GM12878 (cell line): ENCODE measurements around the gene MAD1L1. TPM values are rescaled to one million over a fixed set of nuclear protein-coding genes. Genes with fewer than 3 reads are reported as not detected.

ENCODE experiments used
- ATAC-seq: fragments of 200-7000 bp; cut with Tn5 transposase; 3 replicates; pipeline ENCODE4 v1.9.1; 2020; ENCODE audit warnings: mild to moderate bottlenecking, moderate library complexity
- BruUV-seq: library from RNA; stranded (reverse); fragments of 400-500 nt; replicated peaks from 2 replicates; lab custom pipeline; 2021; lab: Mats Ljungman, UMichigan
- CTCF ChIA-PET: fragments of 300-600 bp; sonication (Branson Sonifier 250); formaldehyde crosslinking; extraction: SDS; loops from one replicate; lab custom pipeline; 2021; ENCODE audit warnings: inconsistent platforms; lab: Yijun Ruan, JAX
- POLR2A ChIA-PET: fragments of 350-600 bp; formaldehyde crosslinking; extraction: SDS; loops from one replicate; lab custom pipeline; 2021; ENCODE audit warnings: inconsistent platforms; lab: Charles Lee
- RAD21 ChIA-PET: fragments of 300-600 bp; sonication (Branson Sonifier 250); formaldehyde crosslinking; loops from one replicate; lab custom pipeline; 2023; ENCODE audit warnings: antibody characterized with exemption; ENCODE audit not compliant: unreplicated experiment; lab: Charles Lee
- SMC1A ChIA-PET: fragments of 300-600 bp; sonication (Branson Sonifier 250); formaldehyde crosslinking; loops from one replicate; lab custom pipeline; 2023; ENCODE audit not compliant: unreplicated experiment, uncharacterized antibody; lab: Charles Lee
- DNase-seq: peaks from one replicate; pipeline ENCODE4 v3.0.0-alpha.2; 2011; ENCODE audit warnings: low read depth, low spot score
- FAIRE-seq: peaks from 3 replicates; lab custom pipeline; 2011; peaks lifted over from hg19 to GRCh38; lab: Jason Lieb, UNC
- H2AFZ ChIP-seq: 2 replicates; pipeline ENCODE4 v1.6.0; 2011; ENCODE audit warnings: low read depth, low read length, control low read depth; ENCODE audit not compliant: control insufficient read depth
- H3K27ac ChIP-seq: 2 replicates; pipeline ENCODE4 v1.5.1; 2011; ENCODE audit warnings: control low read depth; ENCODE audit not compliant: control insufficient read depth, insufficient read depth
- H3K27me3 ChIP-seq, 2 experiments: replicated peaks in 1 of 2; 2 replicates each; pipeline versions ENCODE4 v1.6.0 to v1.6.1; 2011; ENCODE audit warnings: low read length in 1 of 2; ENCODE audit not compliant: control insufficient read depth in 2 of 2, insufficient read depth in 2 of 2
- H3K36me3 ChIP-seq, 2 experiments: 2 replicates each; pipeline ENCODE4 v1.5.1; 2011; ENCODE audit warnings: low read length in 1 of 2; ENCODE audit not compliant: control insufficient read depth in 2 of 2, insufficient read depth in 2 of 2
- H3K4me1 ChIP-seq: 2 replicates; pipeline ENCODE4 v1.6.1; 2011; ENCODE audit warnings: mild to moderate bottlenecking, low read length, moderate library complexity, mixed read lengths; ENCODE audit not compliant: control insufficient read depth, insufficient read depth
- H3K4me2 ChIP-seq: 2 replicates; pipeline ENCODE4 v1.6.0; 2011; ENCODE audit warnings: control low read depth; ENCODE audit not compliant: control insufficient read depth, insufficient read depth
- H3K4me3 ChIP-seq: fragments of 200-600 bp; sonication (generic); 2 replicates; pipeline ENCODE4 v1.5.1; 2016
- H3K79me2 ChIP-seq: 2 replicates; pipeline ENCODE4 v1.6.0; 2011; ENCODE audit warnings: low read length; ENCODE audit not compliant: control insufficient read depth, insufficient read depth
- H3K9ac ChIP-seq: 2 replicates; pipeline ENCODE4 v1.8.0; 2011; ENCODE audit warnings: low read length, control low read depth, mixed read lengths; ENCODE audit not compliant: control insufficient read depth, insufficient read depth
- H3K9me3 ChIP-seq: replicated peaks from 3 replicates; pipeline ENCODE4 v1.5.1; 2011; ENCODE audit warnings: mild to moderate bottlenecking, low read length; ENCODE audit not compliant: control insufficient read depth, insufficient read depth
- H4K20me1 ChIP-seq: 2 replicates; pipeline ENCODE4 v1.6.0; 2011; ENCODE audit not compliant: control insufficient read depth, insufficient read depth
- BCL11A ChIP-seq: IDR thresholded peaks from 2 replicates; pipeline ENCODE4 v1.6.1; 2011; ENCODE audit warnings: low read depth, low read length
- BMI1 ChIP-seq: fragments of 450-650 bp; IDR thresholded peaks from 2 replicates; pipeline ENCODE4 v1.6.1; 2016; ENCODE audit warnings: mild to moderate bottlenecking, moderate library complexity, borderline replicate concordance
- JUND ChIP-seq: IDR thresholded peaks from 2 replicates; pipeline ENCODE4 v1.6.1; 2012; ENCODE audit warnings: low read depth, mild to moderate bottlenecking, low read length, improper control_type of control experiment, moderate library complexity
- NFIC ChIP-seq: IDR thresholded peaks from 2 replicates; pipeline ENCODE4 v1.6.1; 2012; ENCODE audit warnings: low read depth, mild to moderate bottlenecking, inconsistent platforms, low read length, moderate library complexity
- NR2F1 ChIP-seq: fragments of 450-650 bp; conservative IDR thresholded peaks from 2 replicates; pipeline ENCODE4 v1.6.1; 2017; ENCODE audit warnings: mild to moderate bottlenecking
- RBBP5 ChIP-seq: fragments of 200-600 bp; sonication (generic); conservative IDR thresholded peaks from 2 replicates; pipeline ENCODE4 v1.6.1; 2016
- RCOR1 ChIP-seq: conservative IDR thresholded peaks from 2 replicates; pipeline ENCODE4 v1.6.1; 2012; ENCODE audit warnings: low read depth, low read length, improper control_type of control experiment
- SMAD5 ChIP-seq: IDR thresholded peaks from 2 replicates; pipeline ENCODE4 v1.6.1; 2016; ENCODE audit warnings: antibody characterized with exemption, low read depth
- SRF ChIP-seq, 2 experiments: IDR thresholded peaks; 2 replicates each; pipeline ENCODE4 v1.6.1; 2011; ENCODE audit warnings: low read depth in 2 of 2, low read length in 2 of 2, mild to moderate bottlenecking in 1 of 2, moderate library complexity in 1 of 2
- SUPT20H ChIP-seq: IDR thresholded peaks from 2 replicates; pipeline ENCODE4 v1.6.1; 2011; ENCODE audit warnings: low read depth, mild to moderate bottlenecking, low read length, moderate library complexity, borderline replicate concordance; ENCODE audit not compliant: control insufficient read depth
- TARDBP ChIP-seq: IDR thresholded peaks from 2 replicates; pipeline ENCODE4 v1.6.1; 2016; ENCODE audit warnings: borderline replicate concordance
- ZNF24 ChIP-seq: fragments of 450-650 bp; IDR thresholded peaks from 2 replicates; pipeline ENCODE4 v1.6.1; 2017; ENCODE audit warnings: antibody characterized with exemption, mild to moderate bottlenecking
- ZNF274 ChIP-seq: IDR thresholded peaks from one replicate; pipeline ENCODE4 v1.8.0; 2011; ENCODE audit not compliant: insufficient read length, insufficient read depth
- WGBS: methylation state at CpG from one replicate; pipeline ENCODE4 v1.1.6; 2016; ENCODE audit warnings: low lambda C conversion rate; ENCODE audit not compliant: insufficient replicate concordance, insufficient coverage; ENCODE audit errors: missing lambda C conversion rate; 5-methylcytosine and 5-hydroxymethylcytosine counted together
- in situ Hi-C: fragments of 300-500 bp; cut with MboI; formaldehyde crosslinking; loops from 9 replicates; pipeline ENCODE4 v1.14.3; 2018; ENCODE audit warnings: mixed read lengths
- intact Hi-C: fragments of 100-400 bp; cut with micrococcal nuclease; formaldehyde crosslinking; loops from one replicate; pipeline ENCODE4 v1.14.2; 2022; ENCODE audit not compliant: unreplicated experiment
- polyA plus RNA-seq, 11 experiments: library from polyadenylated mRNA; depleted of rRNA in 4 of 11; unstranded in 6 of 11; stranded (reverse) in 5 of 11; fragments of >200 nt; fragmentation: Nextera tagmentation in 4 of 11; fragmentation: Illumina TruSeq in 1 of 11; extraction: Ambion mirVana in 4 of 11; extraction: Trizol in 1 of 11; gene quantifications; 1 replicate in 1 of 11; 2 replicates in 10 of 11; pipeline versions ENCODE4 v1.2.1 to v1.2.3, GENCODE V29; 2011 to 2016; ENCODE audit warnings: inconsistent platforms in 2 of 11, missing spikeins in 2 of 11, low read depth in 1 of 11
- total RNA-seq, 4 experiments: library from RNA; depleted of rRNA in 3 of 4; stranded (reverse); fragments of >200 nt in 3 of 4; fragmentation: Illumina TruSeq in 1 of 4; extraction: Trizol in 1 of 4; gene quantifications; 2 replicates each; pipeline versions ENCODE4 v1.2.1 to v1.2.3, GENCODE V29; 2013 to 2021
- TF ChIP-seq, protein P1 (sequence below): fragments of 150-350 bp; IDR thresholded peaks from 2 replicates; pipeline ENCODE4 v1.6.1; 2016; ENCODE audit warnings: low read depth, low read length
- TF ChIP-seq, protein P2 (sequence below): IDR thresholded peaks from 2 replicates; pipeline ENCODE4 v1.6.1; 2012; ENCODE audit warnings: improper control_type of control experiment, low read depth, low read length; ENCODE audit not compliant: insufficient replicate concordance

Gene MAD1L1
- total and polyA plus RNA-seq, 10 of the 15 experiments (the other 5 are each of a cell fraction or from before 2014, with no cell fraction given) = 2.2 to 76.8 (median 38.3) TPM

DNA sequence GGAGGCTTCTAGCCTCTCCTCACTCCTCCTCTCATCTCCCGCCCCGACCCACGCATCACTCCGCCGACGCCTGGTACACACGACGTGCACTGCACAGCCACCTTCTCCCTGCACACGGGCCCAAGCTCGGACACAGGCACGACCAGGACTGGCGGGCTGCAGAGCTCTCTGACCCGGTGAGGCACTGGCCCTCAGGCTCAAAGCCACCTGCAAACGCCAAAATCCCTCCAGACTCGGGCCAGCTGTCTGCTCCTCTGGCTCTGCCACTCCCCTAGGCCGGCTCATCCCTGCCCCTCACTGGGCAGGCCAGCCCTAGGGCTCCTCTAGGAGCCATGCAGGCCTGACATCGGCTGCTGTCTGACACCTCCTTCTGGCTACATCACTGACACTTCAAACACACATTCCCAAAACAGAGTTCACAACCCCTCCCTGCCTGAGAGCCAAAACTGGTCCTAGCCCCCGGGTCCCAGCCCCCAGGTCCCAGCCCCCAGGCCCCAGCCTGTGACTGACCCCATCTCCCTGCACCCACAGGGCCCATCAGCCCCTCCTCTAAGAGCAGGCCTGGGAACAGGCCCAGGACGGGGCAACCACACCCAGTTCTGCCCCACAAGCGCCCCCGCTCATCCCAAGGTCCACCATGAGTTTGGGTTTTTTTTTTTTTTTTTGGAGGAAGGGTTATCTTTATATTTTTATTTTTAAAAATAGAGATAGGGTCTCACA, 35.1 kb downstream of the MAD1L1 start:
- no peak overlapping the region for H3K27ac ChIP-seq
- peaks cover 4% of the 10 kb centered on the region; the same call in 1 of the 3 replicates for H3K9me3 ChIP-seq
- ChIA-PET SMC1A (no interaction called here), RAD21 (no interaction called here), CTCF (no interaction called here), POLR2A (interaction anchor here (0.5 kb wide), 1 partner anchor 238 kb away, joined by 3 read pairs; no protein-coding TSS in a partner anchor)
- in situ Hi-C loops (no loop called here), intact Hi-C loops (no loop called here)
- no peaks in the 10 kb centered on the region for H3K4me1 ChIP-seq
- no peak overlapping the region for H3K4me3 ChIP-seq
- no peak overlapping the region for H3K4me2 ChIP-seq
- no peak for DNase-seq
- no peaks in the 10 kb centered on the region for H3K27me3 ChIP-seq
- ATAC-seq = no peak
- H3K9ac ChIP-seq = no peak overlapping the region
- BruUV-seq = no TSS peak
- H2AFZ ChIP-seq = no peak overlapping the region
- H3K79me2 ChIP-seq = no peaks in the 10 kb centered on the region
- no peak for FAIRE-seq
- H3K36me3 ChIP-seq = peaks cover 6 to 36% of the 10 kb centered on the region in 2 experiments; a peak in 3 of 4 replicates
- no peaks in the 10 kb centered on the region for H4K20me1 ChIP-seq
- 96% methylated on average over 21 of the region's 21 CpGs for WGBS
- TF ChIP-seq ZNF274 = no peak
- TF ChIP-seq SRF (IDR thresholded peaks at IDR 0.05; ENCODE audit: low read depth in 2 of 2, low read length in 2 of 2) = no peak
- TF ChIP-seq BMI1 = no peak
- TF ChIP-seq JUND = no peak
- no peak for TF ChIP-seq TARDBP
- TF ChIP-seq NFIC = no peak
- no peak for TF ChIP-seq RCOR1
- TF ChIP-seq NR2F1 = no peak
- TF ChIP-seq RBBP5 = no peak
- TF ChIP-seq SUPT20H = no peak
- TF ChIP-seq, protein P1, sequence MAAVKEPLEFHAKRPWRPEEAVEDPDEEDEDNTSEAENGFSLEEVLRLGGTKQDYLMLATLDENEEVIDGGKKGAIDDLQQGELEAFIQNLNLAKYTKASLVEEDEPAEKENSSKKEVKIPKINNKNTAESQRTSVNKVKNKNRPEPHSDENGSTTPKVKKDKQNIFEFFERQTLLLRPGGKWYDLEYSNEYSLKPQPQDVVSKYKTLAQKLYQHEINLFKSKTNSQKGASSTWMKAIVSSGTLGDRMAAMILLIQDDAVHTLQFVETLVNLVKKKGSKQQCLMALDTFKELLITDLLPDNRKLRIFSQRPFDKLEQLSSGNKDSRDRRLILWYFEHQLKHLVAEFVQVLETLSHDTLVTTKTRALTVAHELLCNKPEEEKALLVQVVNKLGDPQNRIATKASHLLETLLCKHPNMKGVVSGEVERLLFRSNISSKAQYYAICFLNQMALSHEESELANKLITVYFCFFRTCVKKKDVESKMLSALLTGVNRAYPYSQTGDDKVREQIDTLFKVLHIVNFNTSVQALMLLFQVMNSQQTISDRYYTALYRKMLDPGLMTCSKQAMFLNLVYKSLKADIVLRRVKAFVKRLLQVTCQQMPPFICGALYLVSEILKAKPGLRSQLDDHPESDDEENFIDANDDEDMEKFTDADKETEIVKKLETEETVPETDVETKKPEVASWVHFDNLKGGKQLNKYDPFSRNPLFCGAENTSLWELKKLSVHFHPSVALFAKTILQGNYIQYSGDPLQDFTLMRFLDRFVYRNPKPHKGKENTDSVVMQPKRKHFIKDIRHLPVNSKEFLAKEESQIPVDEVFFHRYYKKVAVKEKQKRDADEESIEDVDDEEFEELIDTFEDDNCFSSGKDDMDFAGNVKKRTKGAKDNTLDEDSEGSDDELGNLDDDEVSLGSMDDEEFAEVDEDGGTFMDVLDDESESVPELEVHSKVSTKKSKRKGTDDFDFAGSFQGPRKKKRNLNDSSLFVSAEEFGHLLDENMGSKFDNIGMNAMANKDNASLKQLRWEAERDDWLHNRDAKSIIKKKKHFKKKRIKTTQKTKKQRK = no peak
- no peak for TF ChIP-seq ZNF24
- no peak for TF ChIP-seq SMAD5
- TF ChIP-seq, protein P2, sequence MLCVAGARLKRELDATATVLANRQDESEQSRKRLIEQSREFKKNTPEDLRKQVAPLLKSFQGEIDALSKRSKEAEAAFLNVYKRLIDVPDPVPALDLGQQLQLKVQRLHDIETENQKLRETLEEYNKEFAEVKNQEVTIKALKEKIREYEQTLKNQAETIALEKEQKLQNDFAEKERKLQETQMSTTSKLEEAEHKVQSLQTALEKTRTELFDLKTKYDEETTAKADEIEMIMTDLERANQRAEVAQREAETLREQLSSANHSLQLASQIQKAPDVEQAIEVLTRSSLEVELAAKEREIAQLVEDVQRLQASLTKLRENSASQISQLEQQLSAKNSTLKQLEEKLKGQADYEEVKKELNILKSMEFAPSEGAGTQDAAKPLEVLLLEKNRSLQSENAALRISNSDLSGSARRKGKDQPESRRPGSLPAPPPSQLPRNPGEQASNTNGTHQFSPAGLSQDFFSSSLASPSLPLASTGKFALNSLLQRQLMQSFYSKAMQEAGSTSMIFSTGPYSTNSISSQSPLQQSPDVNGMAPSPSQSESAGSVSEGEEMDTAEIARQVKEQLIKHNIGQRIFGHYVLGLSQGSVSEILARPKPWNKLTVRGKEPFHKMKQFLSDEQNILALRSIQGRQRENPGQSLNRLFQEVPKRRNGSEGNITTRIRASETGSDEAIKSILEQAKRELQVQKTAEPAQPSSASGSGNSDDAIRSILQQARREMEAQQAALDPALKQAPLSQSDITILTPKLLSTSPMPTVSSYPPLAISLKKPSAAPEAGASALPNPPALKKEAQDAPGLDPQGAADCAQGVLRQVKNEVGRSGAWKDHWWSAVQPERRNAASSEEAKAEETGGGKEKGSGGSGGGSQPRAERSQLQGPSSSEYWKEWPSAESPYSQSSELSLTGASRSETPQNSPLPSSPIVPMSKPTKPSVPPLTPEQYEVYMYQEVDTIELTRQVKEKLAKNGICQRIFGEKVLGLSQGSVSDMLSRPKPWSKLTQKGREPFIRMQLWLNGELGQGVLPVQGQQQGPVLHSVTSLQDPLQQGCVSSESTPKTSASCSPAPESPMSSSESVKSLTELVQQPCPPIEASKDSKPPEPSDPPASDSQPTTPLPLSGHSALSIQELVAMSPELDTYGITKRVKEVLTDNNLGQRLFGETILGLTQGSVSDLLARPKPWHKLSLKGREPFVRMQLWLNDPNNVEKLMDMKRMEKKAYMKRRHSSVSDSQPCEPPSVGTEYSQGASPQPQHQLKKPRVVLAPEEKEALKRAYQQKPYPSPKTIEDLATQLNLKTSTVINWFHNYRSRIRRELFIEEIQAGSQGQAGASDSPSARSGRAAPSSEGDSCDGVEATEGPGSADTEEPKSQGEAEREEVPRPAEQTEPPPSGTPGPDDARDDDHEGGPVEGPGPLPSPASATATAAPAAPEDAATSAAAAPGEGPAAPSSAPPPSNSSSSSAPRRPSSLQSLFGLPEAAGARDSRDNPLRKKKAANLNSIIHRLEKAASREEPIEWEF = no peak
- no peak for TF ChIP-seq BCL11A
